K562 (cell line): ENCODE results near the gene ANTXRL. TPM values are rescaled to one million over a fixed set of nuclear protein-coding genes. Genes with fewer than 3 reads are reported as not detected.

Source experiments
- ATAC-seq: fragments of 200-7000 bp; cut with Tn5 transposase; 3 replicates; pipeline ENCODE4 v1.9.1; 2020; ENCODE audit warnings: moderate library complexity
- BruUV-seq: library from RNA; stranded (reverse); fragments of 400-500 nt; replicated peaks from 2 replicates; lab custom pipeline; 2021; lab: Mats Ljungman, UMichigan
- CTCF ChIA-PET: fragments of 300-600 bp; formaldehyde crosslinking; extraction: SDS; loops from one replicate; lab custom pipeline; 2021; ENCODE audit warnings: low intra/inter-chr PET ratio; lab: Yijun Ruan, JAX
- POLR2A ChIA-PET: fragments of 300-600, 350-650 bp; sonication (Branson Sonifier 250); formaldehyde crosslinking; extraction: SDS; loops from one replicate; lab custom pipeline; 2021; ENCODE audit warnings: antibody characterized with exemption, inconsistent platforms; lab: Yijun Ruan, JAX
- DNase-seq, 4 experiments: peaks; one replicate each; pipeline versions ENCODE4 v3.0.0 to v3.0.0-alpha.2; 2011 to 2018; ENCODE audit warnings: low spot score in 3 of 4, mixed read lengths in 3 of 4; ENCODE audit errors: extremely low read depth in 1 of 4
- FAIRE-seq: peaks from 2 replicates; lab custom pipeline; 2011; peaks lifted over from hg19 to GRCh38; lab: Jason Lieb, UNC
- H2AFZ ChIP-seq: 2 replicates; pipeline ENCODE4 v1.6.0; 2011; ENCODE audit warnings: low read depth, low read length, control low read depth, inconsistent platforms
- H3K27ac ChIP-seq: fragments of 200-600 bp; 3 replicates; pipeline ENCODE4 v1.8.0; 2011; ENCODE audit warnings: low read depth, mild to moderate bottlenecking, control low read depth, inconsistent platforms, low read length, moderate library complexity, mixed read lengths; ENCODE audit errors: extremely low read depth
- H3K27me3 ChIP-seq, 2 experiments: fragments of 300-600 bp in 1 of 2; 2 replicates in 1 of 2; 3 replicates in 1 of 2; pipeline versions ENCODE4 v1.6.0 to v1.8.0; 2011; ENCODE audit warnings: inconsistent platforms in 2 of 2, low read length in 2 of 2, mild to moderate bottlenecking in 1 of 2, mixed read lengths in 1 of 2, moderate library complexity in 1 of 2; ENCODE audit not compliant: control insufficient read depth in 2 of 2, insufficient read depth in 2 of 2
- H3K36me3 ChIP-seq: fragments of 300-600 bp; 3 replicates; pipeline ENCODE4 v1.8.0; 2011; ENCODE audit warnings: mild to moderate bottlenecking, low read length, inconsistent platforms; ENCODE audit not compliant: control insufficient read depth, insufficient read depth
- H3K4me1 ChIP-seq, 2 experiments: fragments of 200-600 bp in 1 of 2; replicated peaks in 1 of 2; 2 replicates in 1 of 2; 3 replicates in 1 of 2; pipeline versions ENCODE4 v1.5.1 to v1.8.0; 2011; ENCODE audit warnings: inconsistent platforms in 2 of 2, low read length in 2 of 2, mild to moderate bottlenecking in 1 of 2, mixed read lengths in 1 of 2, moderate library complexity in 1 of 2; ENCODE audit not compliant: control insufficient read depth in 2 of 2, insufficient read depth in 2 of 2
- H3K4me2 ChIP-seq: 2 replicates; pipeline ENCODE4 v1.6.1; 2011; ENCODE audit warnings: low read length, control low read depth, inconsistent platforms, mixed read lengths; ENCODE audit not compliant: insufficient read depth
- H3K4me3 ChIP-seq: fragments of 200-600 bp; sonication (generic), shearing (Covaris generic); 2 replicates; pipeline ENCODE4 v1.5.1; 2016; ENCODE audit warnings: control low read depth, inconsistent platforms
- H3K79me2 ChIP-seq: fragments of 200-600 bp; 3 replicates; pipeline ENCODE4 v1.8.0; 2011; ENCODE audit warnings: low read length, inconsistent platforms; ENCODE audit not compliant: control insufficient read depth, insufficient read depth
- H3K9ac ChIP-seq, 2 experiments: 2 replicates each; pipeline versions ENCODE4 v1.6.0 to v1.6.1; 2011; ENCODE audit warnings: low read depth in 2 of 2, low read length in 2 of 2, control low read depth in 1 of 2, inconsistent platforms in 1 of 2, mild to moderate bottlenecking in 1 of 2, mixed read lengths in 1 of 2; ENCODE audit not compliant: insufficient read depth in 1 of 2
- H3K9me1 ChIP-seq: one replicate; pipeline ENCODE4 v1.6.0; 2011; ENCODE audit warnings: inconsistent platforms, mild to moderate bottlenecking, low read length, moderate library complexity; ENCODE audit not compliant: control insufficient read depth, insufficient read depth
- H3K9me3 ChIP-seq: replicated peaks from 2 replicates; pipeline ENCODE4 v1.5.1; 2011; ENCODE audit warnings: low read depth, low read length, inconsistent platforms; ENCODE audit not compliant: control insufficient read depth, insufficient read depth
- H4K20me1 ChIP-seq: replicated peaks from 2 replicates; pipeline ENCODE4 v1.6.1; 2011; ENCODE audit warnings: low read length, inconsistent platforms, mixed read lengths; ENCODE audit not compliant: control insufficient read depth, insufficient read depth
- BRF1 ChIP-seq: IDR thresholded peaks from 3 replicates; pipeline ENCODE4 v1.6.1; 2011; ENCODE audit warnings: borderline replicate concordance, mild to moderate bottlenecking; ENCODE audit not compliant: insufficient read length; ENCODE audit errors: extremely low read depth
- ELF1 ChIP-seq: fragments of 200-800 bp; sonication (Bioruptor generic); IDR thresholded peaks from 2 replicates; pipeline ENCODE4 v1.6.1; 2016; ENCODE audit warnings: missing genetic modification characterization, missing compliant biosample characterization
- FOXJ3 ChIP-seq: sonication (generic); formaldehyde crosslinking; IDR thresholded peaks from 2 replicates; pipeline ENCODE4 v1.4.0; 2020; ENCODE audit warnings: mild to moderate bottlenecking, missing genetic modification reagents
- HDGF ChIP-seq: fragments of 450-650 bp; IDR thresholded peaks from 2 replicates; pipeline ENCODE4 v1.6.1; 2016
- HEY1 ChIP-seq: fragments of 250-450 bp; sonication (Bioruptor Pico); IDR thresholded peaks from 2 replicates; pipeline ENCODE4 v1.5.0; 2020; ENCODE audit warnings: mild to moderate bottlenecking, moderate library complexity, borderline replicate concordance
- KLF13 ChIP-seq: fragments of 450-650 bp; IDR thresholded peaks from 2 replicates; pipeline ENCODE4 v1.6.1; 2016; ENCODE audit warnings: missing genetic modification characterization, low read depth, mild to moderate bottlenecking, missing compliant biosample characterization, moderate library complexity, borderline replicate concordance
- MXI1 ChIP-seq: IDR thresholded peaks from 2 replicates; pipeline ENCODE4 v1.6.1; 2011; ENCODE audit warnings: low read depth, mild to moderate bottlenecking, improper control_type of control experiment, low read length
- POLR2A ChIP-seq: fragments of 450-650 bp; conservative IDR thresholded peaks from 2 replicates; pipeline ENCODE4 v1.6.1; 2016
- RAD21 ChIP-seq, 2 experiments: fragments of 250-450 bp in 1 of 2; fragments of 450-650 bp in 1 of 2; sonication (Bioruptor Pico) in 1 of 2; formaldehyde crosslinking in 1 of 2; IDR thresholded peaks in 1 of 2; conservative IDR thresholded peaks in 1 of 2; 2 replicates each; pipeline versions ENCODE4 v1.4.0 to v1.8.0; 2020 to 2022; ENCODE audit warnings: mild to moderate bottlenecking in 2 of 2, moderate library complexity in 1 of 2
- ZNF324 ChIP-seq: fragments of 250-450 bp; sonication (Bioruptor Pico); IDR thresholded peaks from 2 replicates; pipeline ENCODE4 v1.4.0; 2020; ENCODE audit warnings: mild to moderate bottlenecking
- WGBS: fragments of 100-300 bp; shearing (Covaris generic); methylation state at CpG from one replicate; pipeline ENCODE4 v1.1.6; 2016; ENCODE audit warnings: low coverage, mixed read lengths; ENCODE audit not compliant: insufficient coverage; ENCODE audit errors: missing lambda C conversion rate; 5-methylcytosine and 5-hydroxymethylcytosine counted together
- in situ Hi-C: fragments of 300-500 bp; cut with MboI; formaldehyde crosslinking; loops from 4 replicates; pipeline ENCODE4 v1.15.0; 2018; ENCODE audit warnings: inconsistent platforms, mixed read lengths
- intact Hi-C: fragments of 100-400 bp; cut with micrococcal nuclease; formaldehyde crosslinking; loops from 2 replicates; pipeline ENCODE4 v1.14.2; 2022
- polyA plus RNA-seq, 8 experiments: library from polyadenylated mRNA; depleted of rRNA in 4 of 8; stranded (reverse) in 5 of 8; unstranded in 3 of 8; fragments of >200 nt; fragmentation: Nextera tagmentation in 2 of 8; fragmentation: Illumina TruSeq in 1 of 8; extraction: Ambion mirVana in 2 of 8; extraction: Trizol in 1 of 8; gene quantifications; 2 replicates each; pipeline versions ENCODE4 v1.2.1 to v1.2.3, GENCODE V29; 2011 to 2014; ENCODE audit warnings: inconsistent platforms in 1 of 8, missing spikeins in 1 of 8
- total RNA-seq, 7 experiments: library from RNA; depleted of rRNA in 6 of 7; stranded (reverse); fragments of >200 nt in 6 of 7; fragmentation: Illumina TruSeq in 2 of 7; extraction: Trizol in 2 of 7; gene quantifications; 2 replicates each; pipeline versions ENCODE4 v1.2.1 to v1.2.3, GENCODE V29; 2011 to 2021; ENCODE audit warnings: low replicate concordance in 1 of 7
- TF ChIP-seq, protein P1 (sequence below): sonication (generic); formaldehyde crosslinking; IDR thresholded peaks from 2 replicates; pipeline ENCODE4 v1.8.1; 2023; ENCODE audit warnings: mild to moderate bottlenecking, missing genetic modification reagents
- TF ChIP-seq, protein P2 (sequence below): fragments of 450-650 bp; IDR thresholded peaks from 2 replicates; pipeline ENCODE4 v1.6.1; 2018; ENCODE audit warnings: mild to moderate bottlenecking, low read depth; ENCODE audit not compliant: partially characterized antibody
- TF ChIP-seq, protein P3 (sequence below): fragments of 250-450 bp; sonication (Bioruptor Pico); IDR thresholded peaks from 2 replicates; pipeline ENCODE4 v1.5.0; 2022; ENCODE audit warnings: mild to moderate bottlenecking
- TF ChIP-seq, protein P4 (sequence below): sonication (generic); formaldehyde crosslinking; IDR thresholded peaks from 2 replicates; pipeline ENCODE4 v1.8.0; 2022; ENCODE audit warnings: missing genetic modification reagents, mild to moderate bottlenecking, borderline replicate concordance

Gene ANTXRL
- total and polyA plus RNA-seq, 9 of the 15 experiments (the other 6 are each of a cell fraction or from before 2014, with no cell fraction given) = not detected

DNA sequence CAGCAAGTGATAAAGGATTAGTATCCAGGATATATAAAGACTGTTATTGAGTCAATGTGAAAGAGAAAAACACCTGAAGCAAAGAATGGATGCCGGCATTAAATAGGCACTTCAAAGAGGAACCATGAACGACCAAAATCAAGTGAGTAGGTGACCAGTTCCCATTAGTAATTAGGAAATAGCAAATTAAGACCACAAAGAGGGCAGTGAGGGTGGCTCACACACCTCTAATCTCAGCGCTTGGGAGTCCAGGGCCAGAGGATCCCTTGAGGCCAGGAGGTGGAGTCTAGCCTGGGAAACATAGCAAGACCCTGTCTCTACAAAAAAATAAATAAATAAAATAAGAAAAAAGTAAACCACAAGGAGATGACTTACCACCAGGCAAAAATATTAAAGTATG, 1.5 kb upstream of the ANTXRL start:
- POLR2A ChIA-PET = interaction anchor here (1.2 to 2.8 kb wide), 3 partner anchors 14 to 1094 kb away, joined by 4 to 7 read pairs (median 5); no protein-coding TSS in a partner anchor
- TSS peak; percentile 56 for BruUV-seq
- Histone ChIP-seq H3K79me2 (no peaks in the 10 kb centered on the region), H3K9me3 (no peaks in the 10 kb centered on the region), H3K9ac (peak overlapping the region in 1 of 2 experiments; percentile 67; a peak in 1 of 4 replicates), H3K27ac (no peak overlapping the region), H3K4me2 (0 out of 2 replicates have a peak overlapping the region, but pooled peaks have one; percentile 4), H3K9me1 (no peaks in the 10 kb centered on the region), H3K4me1 (peaks cover 2 to 22% of the 10 kb centered on the region in 2 experiments; a peak in 3 of 5 replicates), H3K4me3 (peak overlapping the region; percentile 61), H2AFZ (peak overlapping the region; percentile 100; the same call in 1 of the 2 replicates), H3K36me3 (no peaks in the 10 kb centered on the region), H4K20me1 (0 out of 2 replicates have a peak, but pooled peaks cover 5% of the 10 kb centered on the region), H3K27me3 (peaks cover 30 to 59% of the 10 kb centered on the region in 2 experiments; a peak in 4 of 5 replicates)
- CTCF ChIA-PET = no interaction called here
- intact Hi-C loops = no loop called here
- in situ Hi-C loops = loop anchor here (25.0 kb wide), 1 partner anchor 1602 kb away; no protein-coding TSS in a partner anchor
- 32% methylated on average over 3 of the region's 3 CpGs for WGBS
- no peak for DNase-seq
- FAIRE-seq = no peak
- no peak for ATAC-seq
- no peak for TF ChIP-seq FOXJ3
- TF ChIP-seq MXI1 = no peak
- no peak for TF ChIP-seq HEY1
- TF ChIP-seq POLR2A = no peak
- TF ChIP-seq, protein P1, sequence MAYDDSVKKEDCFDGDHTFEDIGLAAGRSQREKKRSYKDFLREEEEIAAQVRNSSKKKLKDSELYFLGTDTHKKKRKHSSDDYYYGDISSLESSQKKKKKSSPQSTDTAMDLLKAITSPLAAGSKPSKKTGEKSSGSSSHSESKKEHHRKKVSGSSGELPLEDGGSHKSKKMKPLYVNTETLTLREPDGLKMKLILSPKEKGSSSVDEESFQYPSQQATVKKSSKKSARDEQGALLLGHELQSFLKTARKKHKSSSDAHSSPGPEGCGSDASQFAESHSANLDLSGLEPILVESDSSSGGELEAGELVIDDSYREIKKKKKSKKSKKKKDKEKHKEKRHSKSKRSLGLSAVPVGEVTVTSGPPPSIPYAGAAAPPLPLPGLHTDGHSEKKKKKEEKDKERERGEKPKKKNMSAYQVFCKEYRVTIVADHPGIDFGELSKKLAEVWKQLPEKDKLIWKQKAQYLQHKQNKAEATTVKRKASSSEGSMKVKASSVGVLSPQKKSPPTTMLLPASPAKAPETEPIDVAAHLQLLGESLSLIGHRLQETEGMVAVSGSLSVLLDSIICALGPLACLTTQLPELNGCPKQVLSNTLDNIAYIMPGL = no peak
- TF ChIP-seq ZNF324 (CRISPR knock-in tag) = no peak
- TF ChIP-seq ELF1 = no peak
- TF ChIP-seq, protein P2, sequence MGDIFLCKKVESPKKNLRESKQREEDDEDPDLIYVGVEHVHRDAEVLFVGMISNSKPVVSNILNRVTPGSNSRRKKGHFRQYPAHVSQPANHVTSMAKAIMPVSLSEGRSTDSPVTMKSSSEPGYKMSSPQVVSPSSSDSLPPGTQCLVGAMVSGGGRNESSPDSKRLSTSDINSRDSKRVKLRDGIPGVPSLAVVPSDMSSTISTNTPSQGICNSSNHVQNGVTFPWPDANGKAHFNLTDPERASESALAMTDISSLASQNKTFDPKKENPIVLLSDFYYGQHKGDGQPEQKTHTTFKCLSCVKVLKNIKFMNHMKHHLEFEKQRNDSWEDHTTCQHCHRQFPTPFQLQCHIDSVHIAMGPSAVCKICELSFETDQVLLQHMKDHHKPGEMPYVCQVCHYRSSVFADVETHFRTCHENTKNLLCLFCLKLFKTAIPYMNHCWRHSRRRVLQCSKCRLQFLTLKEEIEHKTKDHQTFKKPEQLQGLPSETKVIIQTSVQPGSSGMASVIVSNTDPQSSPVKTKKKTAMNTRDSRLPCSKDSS = no peak
- no peak for TF ChIP-seq BRF1
- TF ChIP-seq HDGF = no peak
- no peak for TF ChIP-seq RAD21 (CRISPR knock-in tag; conservative IDR thresholded peaks at IDR 0.05 in 1 of 2, IDR thresholded peaks at IDR 0.05 in 1 of 2)
- TF ChIP-seq, protein P3, sequence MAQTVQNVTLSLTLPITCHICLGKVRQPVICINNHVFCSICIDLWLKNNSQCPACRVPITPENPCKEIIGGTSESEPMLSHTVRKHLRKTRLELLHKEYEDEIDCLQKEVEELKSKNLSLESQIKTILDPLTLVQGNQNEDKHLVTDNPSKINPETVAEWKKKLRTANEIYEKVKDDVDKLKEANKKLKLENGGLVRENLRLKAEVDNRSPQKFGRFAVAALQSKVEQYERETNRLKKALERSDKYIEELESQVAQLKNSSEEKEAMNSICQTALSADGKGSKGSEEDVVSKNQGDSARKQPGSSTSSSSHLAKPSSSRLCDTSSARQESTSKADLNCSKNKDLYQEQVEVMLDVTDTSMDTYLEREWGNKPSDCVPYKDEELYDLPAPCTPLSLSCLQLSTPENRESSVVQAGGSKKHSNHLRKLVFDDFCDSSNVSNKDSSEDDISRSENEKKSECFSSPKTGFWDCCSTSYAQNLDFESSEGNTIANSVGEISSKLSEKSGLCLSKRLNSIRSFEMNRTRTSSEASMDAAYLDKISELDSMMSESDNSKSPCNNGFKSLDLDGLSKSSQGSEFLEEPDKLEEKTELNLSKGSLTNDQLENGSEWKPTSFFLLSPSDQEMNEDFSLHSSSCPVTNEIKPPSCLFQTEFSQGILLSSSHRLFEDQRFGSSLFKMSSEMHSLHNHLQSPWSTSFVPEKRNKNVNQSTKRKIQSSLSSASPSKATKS (CRISPR knock-in tag) = no peak
- no peak for TF ChIP-seq KLF13
- TF ChIP-seq, protein P4, sequence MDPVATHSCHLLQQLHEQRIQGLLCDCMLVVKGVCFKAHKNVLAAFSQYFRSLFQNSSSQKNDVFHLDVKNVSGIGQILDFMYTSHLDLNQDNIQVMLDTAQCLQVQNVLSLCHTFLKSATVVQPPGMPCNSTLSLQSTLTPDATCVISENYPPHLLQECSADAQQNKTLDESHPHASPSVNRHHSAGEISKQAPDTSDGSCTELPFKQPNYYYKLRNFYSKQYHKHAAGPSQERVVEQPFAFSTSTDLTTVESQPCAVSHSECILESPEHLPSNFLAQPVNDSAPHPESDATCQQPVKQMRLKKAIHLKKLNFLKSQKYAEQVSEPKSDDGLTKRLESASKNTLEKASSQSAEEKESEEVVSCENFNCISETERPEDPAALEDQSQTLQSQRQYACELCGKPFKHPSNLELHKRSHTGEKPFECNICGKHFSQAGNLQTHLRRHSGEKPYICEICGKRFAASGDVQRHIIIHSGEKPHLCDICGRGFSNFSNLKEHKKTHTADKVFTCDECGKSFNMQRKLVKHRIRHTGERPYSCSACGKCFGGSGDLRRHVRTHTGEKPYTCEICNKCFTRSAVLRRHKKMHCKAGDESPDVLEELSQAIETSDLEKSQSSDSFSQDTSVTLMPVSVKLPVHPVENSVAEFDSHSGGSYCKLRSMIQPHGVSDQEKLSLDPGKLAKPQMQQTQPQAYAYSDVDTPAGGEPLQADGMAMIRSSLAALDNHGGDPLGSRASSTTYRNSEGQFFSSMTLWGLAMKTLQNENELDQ = no peak
